ENCODE data around the gene RAP1GAP2. TPM values are rescaled to one million over a fixed set of nuclear protein-coding genes. Genes with fewer than 3 reads are reported as not detected.

The RAP1GAP2 gene
- total RNA-seq, 2 experiments from 2014 or later: 1.9 to 2.3 TPM

DNA sequence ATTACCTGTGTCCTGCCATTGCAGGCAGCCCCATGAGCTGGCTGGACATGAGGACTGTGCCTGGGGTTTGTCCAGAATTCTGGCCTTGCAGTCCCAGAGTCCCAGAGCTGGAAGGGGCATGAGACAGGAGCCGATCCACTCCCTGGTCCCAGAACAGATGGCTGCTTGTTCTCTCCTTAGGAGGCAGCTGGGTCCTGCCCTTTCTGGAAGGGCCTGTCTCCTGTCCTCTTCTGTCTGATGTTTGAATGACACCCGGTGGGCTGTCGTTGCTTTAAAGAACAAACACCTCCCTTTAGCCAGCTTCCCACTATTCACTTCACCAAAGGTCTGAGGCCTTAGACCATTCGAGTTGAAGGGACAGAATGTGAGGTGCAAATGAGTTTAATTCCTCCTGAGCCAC lies 63.8 kb downstream of the RAP1GAP2 start:
- intact Hi-C loops (cut with micrococcal nuclease): no loop called here
- Mint-ChIP-seq H3K4me3 (no peak overlapping the region), H3K27me3 (peaks cover 3% of the 10 kb centered on the region), H3K27ac (no peak overlapping the region), H3K4me1 (ENCODE audit: low read depth) (peaks cover 3% of the 10 kb centered on the region), H3K9me3 (no peaks in the 10 kb centered on the region), H3K36me3 (no peaks in the 10 kb centered on the region)
- ChIA-PET CTCF (interaction anchor here (7.2 kb wide), 1 partner anchor 12 kb away, joined by 42 read pairs; no protein-coding TSS in a partner anchor), POLR2A (interaction anchor here (0.7 kb wide), 1 partner anchor 14 kb away, joined by 3 read pairs; no protein-coding TSS in a partner anchor)
- no peak for DNase-seq

DNA sequence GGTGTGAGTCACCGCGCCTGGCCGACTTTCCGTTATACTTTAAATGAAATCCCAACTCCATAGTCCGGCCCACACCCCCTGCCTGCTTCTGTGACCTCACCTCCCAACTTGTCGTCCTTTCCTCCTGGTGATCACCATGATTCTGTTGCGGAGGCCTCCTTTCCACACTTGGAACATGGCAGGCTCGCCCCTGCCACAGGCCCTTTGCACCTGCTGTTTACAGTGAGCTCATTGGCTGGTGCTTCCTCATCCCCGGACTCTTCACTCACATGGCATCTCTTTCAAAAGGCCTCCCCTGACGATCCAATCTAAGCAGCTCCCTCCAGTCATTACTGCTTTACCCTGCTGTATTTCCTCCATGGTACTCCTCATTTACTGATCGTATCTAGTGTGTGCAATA lies 64.6 kb downstream of the RAP1GAP2 start:
- Mint-ChIP-seq H3K9me3 (no peaks in the 10 kb centered on the region), H3K27me3 (no peaks in the 10 kb centered on the region), H3K36me3 (no peaks in the 10 kb centered on the region), H3K27ac (no peak overlapping the region), H3K4me1 (ENCODE audit: low read depth) (no peaks in the 10 kb centered on the region), H3K4me3 (no peak overlapping the region)
- ChIA-PET CTCF (interaction anchor here (7.2 kb wide), 1 partner anchor 13 kb away, joined by 42 read pairs; no protein-coding TSS in a partner anchor), POLR2A (no interaction called here)
- no peak for DNase-seq
- intact Hi-C loops (cut with micrococcal nuclease): no loop called here

DNA sequence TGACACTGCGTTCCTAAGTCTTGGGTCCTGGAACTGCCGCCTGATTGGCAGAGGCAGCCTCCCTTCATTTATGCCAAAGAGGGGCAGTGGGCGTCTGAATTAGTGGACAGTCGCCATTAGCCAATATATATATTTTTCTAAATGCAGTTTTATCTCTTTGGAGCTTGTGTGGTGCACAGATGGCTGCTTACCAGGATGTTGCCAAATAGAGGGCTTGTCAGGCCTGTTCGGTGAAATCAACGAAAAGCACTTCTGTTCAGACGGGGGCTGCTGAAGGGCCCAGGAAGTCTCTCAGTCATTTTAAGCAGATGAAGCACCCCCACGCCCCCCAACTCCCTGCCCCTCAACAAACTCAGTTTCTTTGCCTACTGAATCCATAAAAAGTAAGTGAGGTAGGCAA lies 66.0 kb downstream of the RAP1GAP2 start:
- Mint-ChIP-seq H3K27ac (no peak overlapping the region), H3K9me3 (no peaks in the 10 kb centered on the region), H3K4me3 (no peak overlapping the region), H3K36me3 (no peaks in the 10 kb centered on the region), H3K27me3 (no peaks in the 10 kb centered on the region), H3K4me1 (ENCODE audit: low read depth) (no peaks in the 10 kb centered on the region)
- ChIA-PET CTCF (interaction anchor here (7.2 kb wide), 1 partner anchor 14 kb away, joined by 42 read pairs; no protein-coding TSS in a partner anchor), POLR2A (no interaction called here)
- no peak for DNase-seq
- intact Hi-C loops (cut with micrococcal nuclease): no loop called here

GRCh38 chr17:2863204-2863603 lies 67.0 kb downstream of the RAP1GAP2 start:
- Mint-ChIP-seq H3K4me3 (no peak overlapping the region), H3K4me1 (ENCODE audit: low read depth) (no peaks in the 10 kb centered on the region), H3K27ac (no peak overlapping the region), H3K9me3 (no peaks in the 10 kb centered on the region), H3K36me3 (no peaks in the 10 kb centered on the region), H3K27me3 (no peaks in the 10 kb centered on the region)
- intact Hi-C loops (cut with micrococcal nuclease): no loop called here
- ChIA-PET POLR2A (no interaction called here), CTCF (interaction anchor here (0.9 to 7.2 kb wide), 2 partner anchors 15 to 149 kb away, joined by 3 to 42 read pairs; no protein-coding TSS in a partner anchor)
- no peak for DNase-seq

DNA sequence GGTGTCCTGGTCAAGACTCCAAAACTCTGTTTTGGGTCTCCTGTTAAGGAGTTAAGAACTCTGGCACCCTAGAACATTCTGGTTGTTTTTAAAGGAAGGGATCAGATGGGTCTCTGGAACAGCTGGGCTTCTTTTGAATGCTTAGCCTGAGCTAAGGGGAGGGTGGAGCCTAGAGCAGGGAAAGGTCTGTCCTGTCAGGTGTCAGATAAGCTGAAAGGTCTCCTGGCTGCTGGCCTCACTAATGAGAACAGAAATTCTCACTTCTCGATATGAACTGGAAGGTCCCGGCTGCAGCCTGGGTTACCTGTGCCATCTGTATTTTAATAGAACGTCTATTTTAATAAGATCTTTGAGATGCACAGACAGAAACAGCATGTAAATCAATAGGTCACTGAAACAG lies 69.0 kb downstream of the RAP1GAP2 start:
- no peak for DNase-seq
- H3K9me3 Mint-ChIP-seq: no peaks in the 10 kb centered on the region
- no peaks in the 10 kb centered on the region for H3K36me3 Mint-ChIP-seq
- ChIA-PET CTCF (no interaction called here), POLR2A (no interaction called here)
- H3K27me3 Mint-ChIP-seq: no peaks in the 10 kb centered on the region
- H3K4me1 Mint-ChIP-seq (ENCODE audit: low read depth): no peaks in the 10 kb centered on the region
- intact Hi-C loops (cut with micrococcal nuclease): no loop called here
- no peak overlapping the region for H3K27ac Mint-ChIP-seq
- no peak overlapping the region for H3K4me3 Mint-ChIP-seq

GRCh38 chr17:2867441-2868424 lies 71.5 kb downstream of the RAP1GAP2 start:
- no peak overlapping the region for H3K4me3 Mint-ChIP-seq
- no peaks in the 10 kb centered on the region for H3K27me3 Mint-ChIP-seq
- ChIA-PET POLR2A (no interaction called here), CTCF (interaction anchor here (1.3 kb wide), 1 partner anchor 19 kb away, joined by 4 read pairs; no protein-coding TSS in a partner anchor)
- H3K4me1 Mint-ChIP-seq (ENCODE audit: low read depth): no peaks in the 10 kb centered on the region
- intact Hi-C loops (cut with micrococcal nuclease): no loop called here
- no peaks in the 10 kb centered on the region for H3K36me3 Mint-ChIP-seq
- no peak overlapping the region for H3K27ac Mint-ChIP-seq
- no peaks in the 10 kb centered on the region for H3K9me3 Mint-ChIP-seq
- no peak for DNase-seq

DNA sequence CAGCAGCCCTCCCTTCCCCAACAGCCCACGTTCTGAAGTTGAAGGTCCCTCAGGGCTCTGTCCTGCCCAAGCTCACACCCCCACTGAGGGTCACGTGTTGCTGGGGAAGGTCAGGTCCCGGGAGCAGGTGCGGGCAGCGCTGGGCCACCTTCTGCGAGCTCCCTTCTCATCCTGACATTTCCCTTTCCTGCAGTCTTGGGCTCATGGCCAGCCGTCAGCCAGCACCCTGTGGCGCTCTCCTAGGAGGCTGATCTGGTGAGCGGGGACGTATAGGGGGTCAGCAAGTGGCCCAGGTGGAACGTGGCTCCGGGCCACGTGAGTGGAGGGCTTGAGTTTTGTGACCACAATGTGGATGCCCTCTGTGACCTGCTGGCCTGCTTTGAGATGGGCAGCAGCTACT lies 73.4 kb downstream of the RAP1GAP2 start:
- Mint-ChIP-seq H3K36me3 (no peaks in the 10 kb centered on the region), H3K27me3 (no peaks in the 10 kb centered on the region), H3K4me3 (no peak overlapping the region), H3K4me1 (ENCODE audit: low read depth) (no peaks in the 10 kb centered on the region), H3K27ac (no peak overlapping the region), H3K9me3 (no peaks in the 10 kb centered on the region)
- CTCF ChIA-PET: no interaction called here
- intact Hi-C loops (cut with micrococcal nuclease): no loop called here
- no peak for DNase-seq
- POLR2A ChIA-PET: no interaction called here

- Mint-ChIP-seq H3K27me3 (no peaks in the 10 kb centered on the region), H3K36me3 (no peaks in the 10 kb centered on the region), H3K9me3 (no peaks in the 10 kb centered on the region), H3K4me3 (no peak overlapping the region), H3K27ac (no peak overlapping the region), H3K4me1 (ENCODE audit: low read depth) (no peaks in the 10 kb centered on the region)
- POLR2A ChIA-PET: no interaction called here
- CTCF ChIA-PET: interaction anchor here (1.0 kb wide), 1 partner anchor 22 kb away, joined by 6 read pairs; no protein-coding TSS in a partner anchor
- DNase-seq: no peak
- intact Hi-C loops (cut with micrococcal nuclease): no loop called here
Observed at GRCh38 chr17:2871205-2871604, 75.0 kb downstream of the RAP1GAP2 start.

DNA sequence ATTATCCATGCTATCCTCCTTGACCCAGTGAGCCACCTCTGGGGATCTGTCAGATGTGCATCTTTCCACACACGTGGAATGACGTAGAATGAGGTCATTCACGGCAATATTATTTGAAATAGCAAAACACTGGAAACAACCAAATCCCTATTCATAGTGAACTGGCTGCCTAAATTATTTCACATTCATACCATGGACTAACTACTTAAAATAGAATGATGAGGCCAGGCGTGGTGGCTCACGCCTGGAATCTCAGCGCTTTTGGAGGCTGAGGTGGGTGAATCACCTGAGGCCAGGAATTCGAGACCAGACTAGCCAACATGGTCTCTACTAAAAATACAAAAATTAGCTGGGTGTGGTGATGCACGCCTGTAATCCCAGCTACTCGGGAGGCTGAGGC lies 75.5 kb downstream of the RAP1GAP2 start:
- H3K4me1 Mint-ChIP-seq (ENCODE audit: low read depth): no peaks in the 10 kb centered on the region
- no peaks in the 10 kb centered on the region for H3K9me3 Mint-ChIP-seq
- CTCF ChIA-PET: interaction anchor here (1.0 kb wide), 1 partner anchor 23 kb away, joined by 6 read pairs; no protein-coding TSS in a partner anchor
- no peaks in the 10 kb centered on the region for H3K36me3 Mint-ChIP-seq
- no peaks in the 10 kb centered on the region for H3K27me3 Mint-ChIP-seq
- POLR2A ChIA-PET: no interaction called here
- intact Hi-C loops (cut with micrococcal nuclease): no loop called here
- no peak overlapping the region for H3K4me3 Mint-ChIP-seq
- DNase-seq: no peak
- no peak overlapping the region for H3K27ac Mint-ChIP-seq

GRCh38 chr17:2872282-2872681 lies 76.0 kb downstream of the RAP1GAP2 start:
- no peaks in the 10 kb centered on the region for H3K9me3 Mint-ChIP-seq
- H3K4me3 Mint-ChIP-seq: no peak overlapping the region
- no peak overlapping the region for H3K27ac Mint-ChIP-seq
- no peaks in the 10 kb centered on the region for H3K27me3 Mint-ChIP-seq
- H3K36me3 Mint-ChIP-seq: no peaks in the 10 kb centered on the region
- ChIA-PET CTCF (interaction anchor here (2.5 kb wide), 1 partner anchor 24 kb away, joined by 9 read pairs; no protein-coding TSS in a partner anchor), POLR2A (no interaction called here)
- intact Hi-C loops (cut with micrococcal nuclease): no loop called here
- no peak for DNase-seq
- H3K4me1 Mint-ChIP-seq (ENCODE audit: low read depth): no peaks in the 10 kb centered on the region

- ChIA-PET CTCF (interaction anchor here (2.5 kb wide), 1 partner anchor 26 kb away, joined by 9 read pairs; no protein-coding TSS in a partner anchor), POLR2A (interaction anchor here (0.9 kb wide), 1 partner anchor 14 kb away, joined by 3 read pairs; no protein-coding TSS in a partner anchor)
- no peak overlapping the region for H3K27ac Mint-ChIP-seq
- H3K36me3 Mint-ChIP-seq: no peaks in the 10 kb centered on the region
- no peak for DNase-seq
- H3K9me3 Mint-ChIP-seq: no peaks in the 10 kb centered on the region
- peaks cover 5% of the 10 kb centered on the region for H3K4me1 Mint-ChIP-seq (ENCODE audit: low read depth)
- H3K27me3 Mint-ChIP-seq: no peaks in the 10 kb centered on the region
- H3K4me3 Mint-ChIP-seq: no peak overlapping the region
- intact Hi-C loops (cut with micrococcal nuclease): no loop called here
Observed at GRCh38 chr17:2874189-2874686, 78.0 kb downstream of the RAP1GAP2 start.

GRCh38 chr17:2875608-2876007 lies 79.4 kb downstream of the RAP1GAP2 start:
- H3K9me3 Mint-ChIP-seq: no peaks in the 10 kb centered on the region
- CTCF ChIA-PET: no interaction called here
- intact Hi-C loops (cut with micrococcal nuclease): no loop called here

More at GRCh38 chr17:2875608-2876007, 79.4 kb downstream of the RAP1GAP2 start:
- Mint-ChIP-seq H3K4me1 (ENCODE audit: low read depth) (peaks cover 12% of the 10 kb centered on the region), H3K4me3 (no peak overlapping the region), H3K27ac (no peak overlapping the region), H3K36me3 (no peaks in the 10 kb centered on the region), H3K27me3 (no peaks in the 10 kb centered on the region)
- DNase-seq: no peak
- POLR2A ChIA-PET: no interaction called here
